Mesangial cell (primary cell): ENCODE results near the gene RPS17. TPM values are rescaled to one million over a fixed set of nuclear protein-coding genes. Genes with fewer than 3 reads are reported as not detected.

Source experiments
- total RNA-seq: library from RNA; depleted of rRNA; stranded (reverse); fragments of >200 nt; gene quantifications from 2 replicates; pipeline ENCODE4 v1.2.3, GENCODE V29; 2015

Gene RPS17
- 1,888 and 2,022 TPM in 2 replicates for total RNA-seq

DNA sequence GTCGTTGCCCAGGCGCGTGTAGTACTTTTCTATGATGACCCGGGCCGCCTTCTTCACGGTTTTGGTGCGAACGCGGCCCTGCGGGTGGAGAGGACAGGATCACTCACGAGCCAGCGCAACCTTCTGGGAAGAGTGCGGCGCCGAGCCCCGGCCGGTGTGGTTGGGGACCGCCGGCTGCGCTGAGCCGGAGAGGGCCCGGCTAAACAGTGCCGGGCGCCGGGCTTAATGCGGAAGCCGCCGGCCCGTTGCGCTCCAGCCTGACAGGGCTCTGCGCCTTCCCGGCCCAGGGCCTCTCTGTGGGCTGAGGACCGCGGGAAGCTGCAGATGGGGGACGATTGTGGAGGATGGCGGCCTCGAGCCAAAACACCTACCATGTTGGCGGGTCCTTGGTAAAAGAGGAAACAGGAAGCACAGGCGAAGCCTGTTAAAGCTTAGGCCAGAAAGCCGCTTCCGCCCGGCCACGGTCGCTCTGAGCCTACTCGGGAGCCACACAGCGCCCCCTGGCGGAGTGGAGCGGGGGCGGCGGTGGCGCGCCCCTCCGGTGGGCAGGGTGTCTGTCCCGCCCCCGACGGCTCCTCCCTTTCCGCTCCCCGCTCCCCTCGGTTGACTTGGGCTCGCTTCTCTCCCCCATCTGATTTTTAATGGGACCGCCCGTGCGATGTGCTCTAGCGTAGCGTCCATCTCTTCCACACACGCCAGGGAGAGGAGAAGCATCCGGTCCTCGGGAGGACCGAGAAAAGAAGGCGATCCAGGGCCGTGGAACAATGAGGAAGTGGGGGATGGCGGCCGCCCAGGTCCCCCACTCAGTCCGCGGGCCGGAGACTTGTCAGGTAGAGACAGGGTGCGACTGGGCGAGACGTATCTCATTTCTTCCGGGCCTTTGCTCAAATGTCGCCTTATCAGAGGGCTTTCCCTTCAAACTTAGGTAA, at the start of gene RPS17:
Gene RPS17 (minus strand): TSS at position 403 of the 929 bp plus-strand sequence. CDS start 29 bp downstream, at position 374.

Other genes with a start within 250 kb of the RPS17 start
- gene GOLGA6L10, start 191.0 kb downstream of the RPS17 start, total RNA-seq: 0.33 and 1.3 TPM in 2 replicates
- 0.81 and 1.1 TPM in 2 replicates for gene GOLGA6L9, start 110.6 kb downstream of the RPS17 start, total RNA-seq
- 0.65 and 1.4 TPM in 2 replicates for gene CPEB1, start 106.9 kb upstream of the RPS17 start, total RNA-seq
- 0.16 and 0.63 TPM in 2 replicates for gene AP3B2, start 169.4 kb upstream of the RPS17 start, total RNA-seq